ENCODE results near the gene PIEZO2.
"Not testable (repeated sequence)": the region's sequence is repeated elsewhere in the genome, so short reads cannot be mapped to it uniquely, and the experiment has no call there.

The PIEZO2 gene

GRCh38 chr18:10620670-10621329 is 528.6 kb downstream of the PIEZO2 start:
- DNase-seq (ENCODE audit: low spot score) = not testable (repeated sequence)

Measured in SW480 (cell line).